Activated T-cell treated with anti-CD3 and anti-CD28 coated beads for 24 hours (primary cell): Measurements from ENCODE around the gene BCHE.

Experiments used
- DNase-seq: peaks from one replicate; pipeline ENCODE4 v3.0.0-alpha.2; 2020; ENCODE audit warnings: low read depth

The BCHE gene

GRCh38 chr3:165837058-165837525 is at the start of gene BCHE:
TSS of gene BCHE (minus strand) at chr3:165837423. CDS start at chr3:165831033, 6,390 bp downstream.
- no peak for DNase-seq

DNA sequence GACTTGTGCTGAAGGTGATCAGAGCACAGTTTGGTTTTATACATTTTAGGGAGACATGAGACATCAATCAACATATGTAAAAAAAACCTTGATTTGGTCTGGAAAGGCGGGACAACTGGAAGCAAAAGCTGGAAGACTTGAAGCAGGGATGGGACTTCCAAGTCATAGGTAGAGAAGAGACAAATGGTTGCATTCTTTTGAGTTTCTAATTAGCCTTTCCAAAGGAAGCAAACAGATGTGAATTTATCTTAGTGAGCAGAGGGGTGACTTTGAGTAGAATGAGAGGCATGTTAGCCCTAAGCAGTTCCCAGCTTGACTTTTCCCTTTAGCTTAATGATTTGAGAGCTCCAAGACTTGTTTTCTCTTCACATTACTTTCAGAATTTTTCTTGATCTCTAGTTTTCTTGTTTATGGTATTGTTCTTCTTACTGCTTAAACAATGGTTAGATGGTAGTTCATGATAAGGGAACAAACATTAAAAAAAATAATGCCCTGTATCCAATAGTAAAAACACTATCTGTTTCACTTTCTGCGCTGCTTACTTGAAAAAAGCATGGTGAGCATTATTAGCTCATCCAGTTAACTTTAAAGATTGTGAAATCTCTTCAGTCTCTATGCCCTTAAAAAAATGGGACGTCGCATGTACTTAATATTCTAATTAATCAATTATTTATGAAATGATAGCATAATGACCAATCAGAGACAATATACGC is 48.5 kb upstream of the BCHE start:
- no peak for DNase-seq

GRCh38 chr3:165884518-165884917 is 47.3 kb upstream of the BCHE start:
- DNase-seq: no peak

DNA sequence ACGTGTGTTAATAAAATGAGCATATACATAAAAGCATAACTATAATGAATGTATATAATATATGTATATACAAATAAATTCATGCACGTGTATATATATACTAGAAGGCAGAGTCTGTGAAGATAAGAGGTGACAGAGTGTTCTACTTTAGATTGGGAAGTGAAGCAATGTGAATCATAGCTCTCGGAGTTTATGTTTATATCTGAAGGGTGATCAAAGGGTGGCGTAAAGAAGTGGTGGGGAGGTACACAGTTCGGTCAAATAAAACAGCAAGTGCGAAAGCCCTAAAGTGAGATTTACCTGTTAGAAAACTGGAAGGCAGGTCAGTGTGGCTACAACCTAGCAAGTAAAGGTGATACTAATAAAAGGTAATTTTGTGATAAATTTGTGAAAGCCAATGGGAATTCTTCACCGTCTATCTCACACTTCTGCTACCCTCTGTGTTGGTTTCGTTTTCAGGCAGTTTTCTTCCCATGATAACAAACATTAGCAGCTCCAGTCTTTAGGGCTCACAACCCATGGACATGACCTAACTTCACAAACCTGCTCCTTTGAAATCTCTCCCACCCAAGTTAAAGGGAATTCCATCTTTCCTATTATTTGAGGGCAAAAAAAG is 46.7 kb upstream of the BCHE start:
- DNase-seq: no peak

DNA sequence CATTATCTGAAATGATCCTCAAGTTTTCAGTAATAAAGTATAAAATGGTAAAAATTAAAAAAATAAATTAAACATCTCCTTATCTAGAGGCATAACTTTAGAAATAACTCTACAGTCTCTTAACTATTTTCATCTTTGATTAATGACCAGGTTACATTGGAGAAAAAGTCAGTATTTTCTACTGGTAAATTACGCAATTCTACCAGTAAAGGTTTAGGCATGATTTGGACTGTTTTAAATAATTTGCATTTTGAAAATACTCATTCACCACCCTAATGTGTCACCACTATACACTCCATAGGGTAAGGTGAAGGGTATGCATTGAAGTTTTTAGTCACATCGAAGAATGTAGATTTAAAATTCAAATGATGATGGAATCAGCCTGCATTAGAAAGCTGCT is 45.9 kb upstream of the BCHE start:
- no peak for DNase-seq

DNA sequence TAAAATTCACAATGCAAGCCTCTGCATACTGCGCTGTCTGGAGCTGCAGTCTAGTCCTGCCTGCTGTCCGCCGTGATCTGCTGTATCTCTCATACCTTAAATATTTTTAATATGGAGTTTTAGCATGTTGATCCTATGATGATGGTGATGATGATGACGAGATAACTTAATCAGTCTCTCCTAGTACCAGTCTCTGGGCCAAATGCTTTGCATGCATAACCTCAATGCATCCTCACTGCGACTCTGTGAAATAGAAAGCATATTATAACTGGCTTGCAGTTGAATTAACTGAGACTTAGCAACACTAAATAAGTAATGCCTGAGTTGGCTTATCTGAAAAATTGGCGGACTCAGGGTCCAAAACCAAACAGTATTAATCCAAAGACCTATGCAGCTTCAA is 38.4 kb upstream of the BCHE start:
- DNase-seq: no peak

GRCh38 chr3:165874663-165875489 is 37.7 kb upstream of the BCHE start:
- DNase-seq: no peak

DNA sequence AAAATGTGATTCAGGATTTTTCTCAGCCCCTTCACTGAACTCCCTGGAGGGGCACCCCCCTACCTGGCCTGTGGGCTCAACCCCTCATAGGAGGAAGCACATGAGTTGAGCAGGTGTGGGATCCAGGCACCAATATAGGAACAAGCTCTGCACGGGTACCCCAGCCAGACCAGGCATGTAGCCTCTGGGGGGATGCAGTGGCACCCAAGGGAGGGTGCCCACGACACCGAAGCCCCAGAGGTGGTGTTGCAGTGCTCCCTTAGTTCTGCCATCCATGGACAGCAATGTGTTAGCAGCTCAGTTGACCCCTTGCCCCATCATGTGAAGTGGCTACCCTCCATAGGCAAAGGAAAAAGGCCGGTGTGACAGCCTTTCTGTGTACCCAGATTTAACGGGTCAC is 30.9 kb upstream of the BCHE start:
- DNase-seq: no peak

GRCh38 chr3:165859061-165859460 is 21.8 kb upstream of the BCHE start:
- no peak for DNase-seq

DNA sequence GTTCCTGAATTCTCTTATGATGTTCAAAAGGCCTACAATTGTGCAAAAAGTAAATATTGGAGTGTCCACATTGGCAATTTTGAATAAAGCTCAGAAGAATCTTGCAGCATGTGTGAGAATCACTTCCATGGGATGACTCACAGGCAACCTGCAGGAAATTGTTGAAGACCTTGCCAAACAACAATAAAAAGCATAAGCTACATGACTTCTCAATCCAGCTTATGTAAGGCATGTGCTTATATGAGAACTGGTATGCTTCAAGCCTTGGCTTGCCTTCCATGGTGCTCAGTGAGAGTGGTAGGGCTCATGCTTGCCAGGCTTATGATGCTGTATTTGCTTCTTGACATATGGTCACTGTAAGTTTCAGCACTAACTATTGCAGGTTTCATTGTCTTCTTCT is 18.4 kb upstream of the BCHE start:
- DNase-seq: no peak

DNA sequence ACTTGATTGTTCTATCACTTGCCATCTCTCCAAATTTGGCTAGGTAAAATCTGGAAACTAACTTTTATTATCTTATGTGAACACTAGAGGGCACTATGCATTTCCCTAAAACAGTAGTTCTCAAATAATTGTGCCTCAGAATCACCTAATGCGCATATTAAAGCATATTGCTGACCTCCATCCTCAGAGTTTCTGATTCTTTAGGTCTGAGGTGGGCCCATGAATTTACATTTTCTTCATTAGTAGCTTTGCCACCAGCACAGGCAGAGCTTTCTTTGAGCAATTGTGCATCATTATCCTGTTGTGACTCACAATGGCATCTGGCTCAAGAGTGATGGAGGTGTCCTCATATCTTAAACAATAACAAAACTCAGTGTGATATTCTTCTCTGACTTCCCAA is 17.5 kb upstream of the BCHE start:
- DNase-seq: no peak

GRCh38 chr3:165852711-165853110 is 15.5 kb upstream of the BCHE start:
- DNase-seq: no peak

DNA sequence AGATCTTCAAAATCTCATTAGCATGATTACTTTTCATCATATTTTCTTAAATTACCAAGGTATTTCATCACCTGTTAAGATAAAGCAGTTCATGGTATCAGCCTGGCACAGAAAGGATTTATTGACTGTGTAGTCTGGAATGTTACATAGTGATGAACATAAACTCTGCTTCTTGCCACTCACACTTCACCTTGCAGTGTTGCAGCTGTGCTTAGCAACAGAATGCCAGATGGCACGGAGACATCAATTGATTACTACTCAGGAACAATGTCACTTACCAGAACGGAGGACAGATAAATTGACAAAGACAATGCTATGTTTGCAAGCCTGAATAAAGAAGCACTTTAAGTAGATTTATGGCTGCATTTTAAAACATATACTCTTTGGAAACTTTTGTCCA is 15.0 kb upstream of the BCHE start:
- no peak for DNase-seq

GRCh38 chr3:165846056-165846455 is 8.8 kb upstream of the BCHE start:
- DNase-seq: no peak

- DNase-seq: no peak
Observed at GRCh38 chr3:165839296-165840076, 2.3 kb upstream of the BCHE start.

DNA sequence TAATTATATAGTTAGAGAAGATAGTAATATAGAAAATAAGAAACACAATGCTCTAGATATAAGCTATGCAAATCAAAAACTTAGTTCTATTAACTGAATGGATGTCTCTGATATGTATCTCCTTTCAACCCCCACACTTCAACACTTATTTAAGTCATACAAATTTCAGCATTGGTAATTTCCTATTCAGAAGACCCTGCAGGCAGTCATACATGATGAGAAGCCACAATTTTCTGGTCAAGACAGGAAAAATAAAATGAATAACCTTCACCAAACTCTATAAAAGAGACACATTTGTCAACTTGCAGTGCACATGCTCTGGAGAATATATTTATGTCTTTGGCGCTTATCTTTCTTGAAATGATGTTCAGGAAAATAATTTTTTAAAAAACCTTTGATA is 578 bp upstream of the BCHE start:
- no peak for DNase-seq

- DNase-seq: no peak
Observed at GRCh38 chr3:165835431-165835830, 1.8 kb downstream of the BCHE start.

GRCh38 chr3:165830746-165831145 is 6.5 kb downstream of the BCHE start:
- no peak for DNase-seq

DNA sequence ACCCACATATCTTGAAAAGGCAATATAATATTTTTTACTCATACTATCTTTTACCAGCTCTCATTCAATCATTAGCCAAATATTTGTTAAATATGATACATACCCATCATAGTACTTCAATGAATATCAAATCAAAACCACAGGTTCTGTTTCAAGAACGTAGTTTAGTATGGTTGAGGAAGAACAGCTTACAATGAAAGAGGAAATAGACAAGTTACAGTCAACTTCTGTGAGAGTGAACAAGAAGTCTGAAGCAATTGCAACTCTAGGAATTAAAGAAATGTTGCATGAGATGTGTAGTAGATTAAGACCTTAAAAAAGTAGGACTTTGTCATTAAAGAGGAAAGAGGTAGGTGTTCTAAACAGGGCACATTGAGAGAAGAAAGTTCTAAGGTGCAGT is 9.3 kb downstream of the BCHE start:
- DNase-seq: no peak

DNA sequence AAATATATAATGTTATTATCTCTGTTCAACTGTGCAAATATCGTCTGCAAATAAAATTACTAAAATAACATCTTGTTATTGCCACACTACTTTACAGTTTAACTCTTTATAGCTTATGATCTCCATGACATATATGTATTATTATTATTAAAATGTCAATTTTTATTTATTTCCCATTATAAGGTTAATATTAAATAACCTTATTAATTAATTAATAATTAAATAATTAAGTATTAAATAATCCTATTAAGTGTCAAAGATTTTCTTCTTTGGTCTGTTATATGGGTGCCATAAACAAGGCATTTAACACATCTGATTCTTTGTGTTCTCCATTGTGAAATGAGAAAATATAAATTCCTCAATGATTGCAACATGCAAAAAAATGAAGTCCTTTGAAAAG is 10.0 kb downstream of the BCHE start:
- DNase-seq: no peak

DNA sequence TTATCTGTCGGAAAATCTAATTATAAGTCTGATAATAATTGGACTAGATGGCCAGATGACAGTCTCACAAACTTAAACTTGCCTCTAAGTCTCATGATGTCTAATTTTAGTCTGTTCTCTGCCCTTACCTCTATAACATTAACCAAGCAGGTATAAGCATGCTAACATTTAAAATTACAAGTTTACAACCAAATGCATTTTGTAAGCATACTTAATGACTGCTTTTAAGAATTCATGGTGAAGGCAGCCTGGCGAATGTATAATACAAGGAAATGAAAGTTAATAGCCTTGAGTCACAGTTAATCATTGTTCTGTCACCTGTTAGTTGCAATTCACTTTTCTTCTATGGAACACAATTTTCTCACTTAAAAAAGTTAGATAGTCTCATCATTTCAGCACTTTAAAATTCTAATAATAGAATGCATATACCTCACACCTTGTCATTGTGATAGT is 16.5 kb downstream of the BCHE start:
- no peak for DNase-seq

- DNase-seq: no peak
Observed at GRCh38 chr3:165817160-165817709, 20.0 kb downstream of the BCHE start.
